ENCODE measurements around the gene RPRD1B. TPM values are rescaled to one million over a fixed set of nuclear protein-coding genes. Genes with fewer than 3 reads are reported as not detected.

Gene RPRD1B
- total and polyA plus RNA-seq, 2 of the 4 experiments (the other 2 are of a cell fraction) = 8.4 to 9.9 TPM

GRCh38 chr20:38065764-38066375, 32.3 kb downstream of the RPRD1B start:
- Histone ChIP-seq H3K4ac (ENCODE audit: low read depth, low read length) (no peak overlapping the region), H2BK120ac (ENCODE audit: low read depth, low read length) (no peak overlapping the region), H3K27ac (ENCODE audit: insufficient read depth, low read length) (no peak overlapping the region), H2AK5ac (ENCODE audit: low read depth, low read length) (no peak overlapping the region), H3K9ac (ENCODE audit: low read depth, low read length) (no peak overlapping the region), H2AFZ (replicated peaks; ENCODE audit: low read length, poor library complexity) (no peak overlapping the region), H2BK15ac (ENCODE audit: low read depth, low read length) (no peak overlapping the region), H2AK9ac (replicated peaks; ENCODE audit: low read depth, low read length, poor library complexity) (no peak overlapping the region), H4K8ac (ENCODE audit: low read depth in 2 of 2, low read length in 2 of 2) (no peak overlapping the region), H3K18ac (ENCODE audit: low read depth, low read length) (no peak overlapping the region), H3K4me3 (ENCODE audit: insufficient read depth, low read depth, low read length) (no peak overlapping the region), H3K23ac (ENCODE audit: low read depth, low read length) (no peak overlapping the region), H4K20me1 (ENCODE audit: insufficient read depth, low read length) (no peaks in the 10 kb centered on the region), H3K9me1 (ENCODE audit: insufficient read depth, low read length) (peaks cover 4% of the 10 kb centered on the region; the same call in 1 of the 2 replicates), H3K4me2 (ENCODE audit: low read depth, low read length) (no peak overlapping the region), H3K56ac (ENCODE audit: extremely low read depth, insufficient read depth, low read length) (no peak overlapping the region), H3K36me3 (ENCODE audit: control insufficient read depth, insufficient read depth, low read length) (peaks cover 45% of the 10 kb centered on the region), H3K27me3 (ENCODE audit: control insufficient read depth, insufficient read depth, low read length) (no peaks in the 10 kb centered on the region), H2BK5ac (ENCODE audit: low read depth, low read length, poor library complexity, severe bottlenecking) (no peak overlapping the region), H3K14ac (replicated peaks; ENCODE audit: low read depth, low read length) (no peak overlapping the region), H3K79me1 (ENCODE audit: low read depth in 1 of 2, low read length in 2 of 2) (peaks cover 15 to 45% of the 10 kb centered on the region in 2 experiments; a peak in 2 of 4 replicates), H3K4me1 (ENCODE audit: control insufficient read depth, insufficient read depth, low read length) (0 out of 2 replicates have a peak, but pooled peaks cover 2% of the 10 kb centered on the region), H4K5ac (ENCODE audit: low read depth, low read length) (no peak overlapping the region), H4K91ac (ENCODE audit: insufficient read depth, low read depth, low read length) (no peak overlapping the region), H3K9me3 (ENCODE audit: control insufficient read depth, insufficient read depth, low read length) (no peaks in the 10 kb centered on the region), H2BK20ac (ENCODE audit: low read depth, low read length) (no peak overlapping the region)
- POLR2A ChIA-PET (ENCODE audit: unreplicated experiment) = no interaction called here
- BruUV-seq (replicated peaks) = no TSS peak
- dilution Hi-C loops (cut with HindIII; ENCODE audit: low sequenced_read_pairs, unreplicated experiment) (no loop called here), in situ Hi-C loops (cut with MboI; ENCODE audit: low sequenced_read_pairs) (loop anchor here (10.0 kb wide), 1 partner anchor 239 kb away; the partner anchor contains the start of gene BPI), intact Hi-C loops (cut with micrococcal nuclease) (no loop called here)
- no peak for TF ChIP-seq NFE2L2 (IDR thresholded peaks at IDR 0.05; ENCODE audit: low read depth, low read length)
- no peak for TF ChIP-seq SMC3 (IDR thresholded peaks at IDR 0.05; ENCODE audit: low read depth, low read length)
- TF ChIP-seq RAD21 (IDR thresholded peaks at IDR 0.05; ENCODE audit: low read length) = no peak
- DNase-seq (no peak), ATAC-seq (ENCODE audit: low read depth) (no peak)
- 48% methylated on average over 7 of the region's 10 CpGs; no CpG with 5 or more reads in 1 of the 2 experiments for WGBS, 2 experiments (ENCODE audit: extremely low coverage in 2 of 2, insufficient read length in 1 of 2)
- CTCF ChIA-PET = no interaction called here

Data from IMR-90 (cell line).